HG03432 (cell line): ENCODE results near the gene TNPO3.
"Not testable (repeated sequence)": the region's sequence is repeated elsewhere in the genome, so short reads cannot be mapped to it uniquely, and the experiment has no call there.

Experiments
- ATAC-seq: cut with Tn5 transposase; IDR thresholded peaks from one replicate; pipeline ENCODE4 v1.9.1; 2021; ENCODE audit warnings: mild to moderate bottlenecking, moderate library complexity; ENCODE audit not compliant: unreplicated experiment

Gene TNPO3

GRCh38 chr7:129072479-129073011 lies 17.6 kb upstream of the TNPO3 start:
- peak; percentile 56 for ATAC-seq

GRCh38 chr7:129069021-129069420 lies 14.1 kb upstream of the TNPO3 start:
- ATAC-seq = no peak

- no peak for ATAC-seq
Measured at GRCh38 chr7:129067943-129068548, 13.1 kb upstream of the TNPO3 start.

GRCh38 chr7:129067132-129067561 lies 12.2 kb upstream of the TNPO3 start:
- not testable (repeated sequence) for ATAC-seq

GRCh38 chr7:129066290-129067131 lies 11.6 kb upstream of the TNPO3 start:
- ATAC-seq = no peak

GRCh38 chr7:129055861-129056464 lies 1.1 kb upstream of the TNPO3 start:
- no peak for ATAC-seq

GRCh38 chr7:129055294-129055816 lies 444 bp upstream of the TNPO3 start:
- ATAC-seq = peak; percentile 30

GRCh38 chr7:129053938-129054437 lies 923 bp downstream of the TNPO3 start:
- ATAC-seq = no peak

GRCh38 chr7:129052441-129052840 lies 2.5 kb downstream of the TNPO3 start:
- ATAC-seq = no peak

- ATAC-seq = not testable (repeated sequence)
Measured at GRCh38 chr7:129051459-129051858, 3.5 kb downstream of the TNPO3 start.

- ATAC-seq = no peak
Measured at GRCh38 chr7:129047761-129048160, 7.2 kb downstream of the TNPO3 start.

GRCh38 chr7:129045682-129046081 lies 9.2 kb downstream of the TNPO3 start:
- ATAC-seq = no peak

- no peak for ATAC-seq
Measured at GRCh38 chr7:129043012-129043411, 11.9 kb downstream of the TNPO3 start.

GRCh38 chr7:129041142-129042085 lies 13.5 kb downstream of the TNPO3 start:
- ATAC-seq = peak; percentile 40

GRCh38 chr7:129038468-129038867 lies 16.4 kb downstream of the TNPO3 start:
- ATAC-seq = not testable (repeated sequence)

GRCh38 chr7:129037585-129037984 lies 17.3 kb downstream of the TNPO3 start:
- ATAC-seq = no peak

- ATAC-seq = no peak
Measured at GRCh38 chr7:129032017-129032416, 22.9 kb downstream of the TNPO3 start.

GRCh38 chr7:129030440-129030839 lies 24.5 kb downstream of the TNPO3 start:
- ATAC-seq = no peak

GRCh38 chr7:129024125-129024524 lies 30.8 kb downstream of the TNPO3 start:
- ATAC-seq = no peak

GRCh38 chr7:129021656-129022055 lies 33.3 kb downstream of the TNPO3 start:
- ATAC-seq = no peak
